ENCODE data around the gene EFNA2.
A peak's percentile ranks its signal among the peaks of the same experiment; 100 is the strongest.

The EFNA2 gene

DNA sequence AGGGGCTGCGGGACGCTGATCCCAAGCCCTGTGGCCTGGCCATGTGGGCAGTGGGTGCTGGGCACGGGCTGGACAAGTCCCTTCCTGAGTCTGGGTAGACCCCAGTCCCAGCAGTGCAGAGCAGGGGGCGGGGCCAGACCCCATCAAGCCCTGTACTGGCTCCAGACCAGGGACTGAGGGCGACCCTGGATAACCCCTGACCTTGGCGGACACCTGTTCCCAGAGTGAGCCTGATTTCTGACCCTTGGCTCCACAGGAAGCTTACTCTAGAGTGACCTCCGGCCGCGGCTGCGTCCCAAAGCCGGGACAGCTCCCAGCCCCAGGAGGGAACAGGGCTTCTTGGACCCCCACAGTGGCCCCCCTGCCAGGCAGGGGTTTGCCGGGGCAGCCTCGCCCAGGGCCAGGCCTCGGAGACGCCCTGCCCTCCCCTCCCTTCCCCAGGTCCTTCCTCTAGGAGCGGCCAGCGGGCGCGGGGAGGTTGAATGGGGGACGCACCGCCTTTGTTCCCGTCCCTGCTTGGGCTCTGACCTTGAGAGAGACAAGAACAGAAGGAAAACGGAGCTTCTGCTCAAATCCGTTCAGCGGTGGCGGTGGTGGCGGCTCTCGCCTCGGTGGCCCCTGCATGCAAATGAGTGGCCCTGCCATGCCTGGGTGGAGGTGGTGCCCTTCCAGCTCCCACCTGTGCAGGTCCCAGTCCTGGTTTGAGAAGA is 2.3 kb upstream of the EFNA2 start:
- H2BK15ac ChIP-seq (ENCODE audit: low read length), result peak overlapping the region; percentile 91
- no peak overlapping the region for H3K27ac ChIP-seq (replicated peaks; ENCODE audit: low read length)
- WGBS, 2 donors (ENCODE audit: extremely low coverage in 2 of 2, insufficient read length in 2 of 2, insufficient replicate concordance in 1 of 2), result no CpG with 5 or more reads among the region's 29 CpGs
- no peak overlapping the region for H3K4me2 ChIP-seq (ENCODE audit: insufficient read depth, low read length, poor library complexity, severe bottlenecking)
- H2BK120ac ChIP-seq (ENCODE audit: low read depth, low read length), result no peak overlapping the region
- H3K4ac ChIP-seq (ENCODE audit: low read length), result peak overlapping the region; percentile 11
- peak overlapping the region; percentile 86 for H2AK5ac ChIP-seq (ENCODE audit: low read depth, low read length)
- peak overlapping the region in 1 of 2 donors; percentile 4 for H3K4me3 ChIP-seq (ENCODE audit: low read length in 2 of 2)
- no peak for DNase-seq (ENCODE audit: low spot score)
- H3K4me1 ChIP-seq (ENCODE audit: control insufficient read depth in 2 of 2, insufficient read depth in 1 of 2, low read depth in 1 of 2, low read length in 2 of 2), result peaks cover 12 to 33% of the 10 kb centered on the region in 2 donors
- H3K27me3 ChIP-seq (ENCODE audit: control insufficient read depth in 3 of 3, insufficient read depth in 3 of 3, low read depth in 1 of 3, low read length in 3 of 3), result peaks cover 0 to 11% (median 4%) of the 10 kb centered on the region in 3 experiments
- no peak overlapping the region for H3K9ac ChIP-seq (ENCODE audit: low read depth, low read length, poor library complexity)
- no peak overlapping the region for H4K8ac ChIP-seq (ENCODE audit: low read depth, low read length)
- H2BK12ac ChIP-seq (ENCODE audit: low read length), result no peak overlapping the region
- peak overlapping the region; percentile 71 for H3K18ac ChIP-seq (ENCODE audit: low read length)
- H4K91ac ChIP-seq (ENCODE audit: low read depth, low read length, poor library complexity), result no peak overlapping the region
- no peaks in the 10 kb centered on the region for H3K9me3 ChIP-seq (replicated peaks in 1 of 2; ENCODE audit: control insufficient read depth in 2 of 2, insufficient read depth in 1 of 2, low read depth in 1 of 2, low read length in 2 of 2)
- H2BK5ac ChIP-seq (ENCODE audit: low read length), result no peak overlapping the region
- no peak overlapping the region for H2AFZ ChIP-seq (ENCODE audit: low read length)
- H3K23ac ChIP-seq (ENCODE audit: low read depth, low read length, poor library complexity), result peak overlapping the region; percentile 73
- peaks cover 9 to 12% of the 10 kb centered on the region in 2 donors for H3K36me3 ChIP-seq (replicated peaks in 1 of 2; ENCODE audit: control insufficient read depth in 2 of 2, insufficient read depth in 2 of 2, low read length in 2 of 2)
- peak overlapping the region; percentile 21 for H3K14ac ChIP-seq (ENCODE audit: low read length)
- H3K79me1 ChIP-seq (ENCODE audit: low read depth, low read length), result peaks cover 19% of the 10 kb centered on the region

DNA sequence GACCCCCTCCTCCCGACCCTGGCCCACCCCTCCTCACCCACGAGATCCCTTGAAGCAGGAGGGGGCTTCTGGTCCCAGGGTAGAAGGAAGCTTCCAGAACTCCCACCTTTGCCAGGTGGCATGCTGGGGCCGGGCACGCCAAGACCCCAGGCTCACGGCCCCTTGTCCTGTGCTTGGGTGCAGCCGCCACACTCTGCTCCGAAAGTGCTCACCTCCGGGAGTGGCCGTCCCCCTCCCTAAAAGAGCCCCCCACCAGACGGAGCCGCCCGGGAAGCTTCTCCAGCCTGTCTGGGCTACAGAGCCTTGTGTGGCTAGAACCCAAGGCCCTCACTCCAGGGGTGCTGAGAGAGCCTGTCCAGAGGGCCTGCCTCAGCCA is 1.8 kb upstream of the EFNA2 start:
- H3K14ac ChIP-seq (ENCODE audit: low read length), result no peak overlapping the region
- H3K4ac ChIP-seq (ENCODE audit: low read length), result peak overlapping the region; percentile 11
- H4K91ac ChIP-seq (ENCODE audit: low read depth, low read length, poor library complexity), result no peak overlapping the region
- peak overlapping the region; percentile 44 for H3K23ac ChIP-seq (ENCODE audit: low read depth, low read length, poor library complexity)
- no peak overlapping the region for H2BK120ac ChIP-seq (ENCODE audit: low read depth, low read length)
- peaks cover 7 to 8% of the 10 kb centered on the region in 2 donors for H3K36me3 ChIP-seq (replicated peaks in 1 of 2; ENCODE audit: control insufficient read depth in 2 of 2, insufficient read depth in 2 of 2, low read length in 2 of 2)
- peak overlapping the region; percentile 91 for H2BK15ac ChIP-seq (ENCODE audit: low read length)
- peaks cover 0 to 11% (median 4%) of the 10 kb centered on the region in 3 experiments for H3K27me3 ChIP-seq (ENCODE audit: control insufficient read depth in 3 of 3, insufficient read depth in 3 of 3, low read depth in 1 of 3, low read length in 3 of 3)
- peaks cover 12 to 33% of the 10 kb centered on the region in 2 donors for H3K4me1 ChIP-seq (ENCODE audit: control insufficient read depth in 2 of 2, insufficient read depth in 1 of 2, low read depth in 1 of 2, low read length in 2 of 2)
- H2BK5ac ChIP-seq (ENCODE audit: low read length), result no peak overlapping the region
- no peak overlapping the region for H4K8ac ChIP-seq (ENCODE audit: low read depth, low read length)
- no CpG with 5 or more reads among the region's 12 CpGs for WGBS, 2 donors (ENCODE audit: extremely low coverage in 2 of 2, insufficient read length in 2 of 2, insufficient replicate concordance in 1 of 2)
- peak overlapping the region; percentile 86 for H2AK5ac ChIP-seq (ENCODE audit: low read depth, low read length)
- no peak for DNase-seq (ENCODE audit: low spot score)
- H3K4me2 ChIP-seq (ENCODE audit: insufficient read depth, low read length, poor library complexity, severe bottlenecking), result no peak overlapping the region
- no peak overlapping the region for H3K4me3 ChIP-seq (ENCODE audit: low read length in 2 of 2)
- H3K79me1 ChIP-seq (ENCODE audit: low read depth, low read length), result peaks cover 22% of the 10 kb centered on the region
- H2AFZ ChIP-seq (ENCODE audit: low read length), result no peak overlapping the region
- H3K9ac ChIP-seq (ENCODE audit: low read depth, low read length, poor library complexity), result no peak overlapping the region
- no peak overlapping the region for H2BK12ac ChIP-seq (ENCODE audit: low read length)
- H3K27ac ChIP-seq (replicated peaks; ENCODE audit: low read length), result no peak overlapping the region
- H3K9me3 ChIP-seq (replicated peaks in 1 of 2; ENCODE audit: control insufficient read depth in 2 of 2, insufficient read depth in 1 of 2, low read depth in 1 of 2, low read length in 2 of 2), result no peaks in the 10 kb centered on the region
- peak overlapping the region; percentile 71 for H3K18ac ChIP-seq (ENCODE audit: low read length)

DNA sequence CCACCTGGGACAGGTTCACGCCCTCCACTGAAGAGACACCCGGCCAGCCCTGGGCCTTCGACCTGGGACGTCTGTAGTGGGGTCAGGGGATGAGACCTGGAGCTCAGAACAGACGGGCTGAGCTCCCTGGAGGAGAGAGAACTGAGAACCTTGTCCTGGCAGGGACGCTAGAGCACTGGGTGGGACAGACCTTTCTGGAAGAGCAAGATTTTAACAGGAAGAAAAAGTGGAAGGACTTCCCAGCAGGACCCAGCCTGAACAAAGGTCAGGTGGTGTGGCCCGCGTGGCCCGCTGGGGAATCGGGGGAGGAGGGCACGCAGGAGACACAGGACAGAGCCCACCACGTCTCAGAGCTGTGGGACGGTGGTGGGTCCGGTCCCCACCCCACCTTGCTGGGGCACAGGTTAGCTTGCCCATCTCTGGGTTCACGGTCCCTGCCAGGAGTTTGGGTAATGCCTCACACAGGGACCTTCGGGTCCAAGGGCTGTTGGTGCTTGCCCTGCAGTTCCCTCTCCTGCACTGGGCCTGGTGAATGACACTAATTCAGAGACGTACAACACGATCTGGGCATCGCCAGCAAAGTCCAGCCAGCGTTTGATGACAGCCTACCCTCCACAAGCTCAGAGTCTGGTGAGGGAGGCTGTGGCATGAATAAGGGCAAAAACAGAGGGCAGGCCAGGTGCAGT is 1.2 kb upstream of the EFNA2 start:
- peak overlapping the region; percentile 59 for H3K18ac ChIP-seq (ENCODE audit: low read length)
- peaks cover 2 to 3% of the 10 kb centered on the region in 2 donors for H3K36me3 ChIP-seq (replicated peaks in 1 of 2; ENCODE audit: control insufficient read depth in 2 of 2, insufficient read depth in 2 of 2, low read length in 2 of 2)
- no peaks in the 10 kb centered on the region for H3K9me3 ChIP-seq (replicated peaks in 1 of 2; ENCODE audit: control insufficient read depth in 2 of 2, insufficient read depth in 1 of 2, low read depth in 1 of 2, low read length in 2 of 2)
- H2AFZ ChIP-seq (ENCODE audit: low read length), result no peak overlapping the region
- no peak overlapping the region for H2BK5ac ChIP-seq (ENCODE audit: low read length)
- peaks cover 26% of the 10 kb centered on the region for H3K79me1 ChIP-seq (ENCODE audit: low read depth, low read length)
- H2BK15ac ChIP-seq (ENCODE audit: low read length), result peak overlapping the region; percentile 91
- peak overlapping the region; percentile 78 for H3K4ac ChIP-seq (ENCODE audit: low read length)
- H3K23ac ChIP-seq (ENCODE audit: low read depth, low read length, poor library complexity), result peak overlapping the region; percentile 52
- H2BK12ac ChIP-seq (ENCODE audit: low read length), result peak overlapping the region; percentile 33
- peak overlapping the region; percentile 39 for H4K91ac ChIP-seq (ENCODE audit: low read depth, low read length, poor library complexity)
- H2BK120ac ChIP-seq (ENCODE audit: low read depth, low read length), result no peak overlapping the region
- no CpG with 5 or more reads among the region's 20 CpGs for WGBS, 2 donors (ENCODE audit: extremely low coverage in 2 of 2, insufficient read length in 2 of 2, insufficient replicate concordance in 1 of 2)
- H2AK5ac ChIP-seq (ENCODE audit: low read depth, low read length), result peak overlapping the region; percentile 86
- no peak overlapping the region for H3K9ac ChIP-seq (ENCODE audit: low read depth, low read length, poor library complexity)
- no peak for DNase-seq (ENCODE audit: low spot score)
- no peak overlapping the region for H3K27ac ChIP-seq (replicated peaks; ENCODE audit: low read length)
- H3K27me3 ChIP-seq (ENCODE audit: control insufficient read depth in 3 of 3, insufficient read depth in 3 of 3, low read depth in 1 of 3, low read length in 3 of 3), result peaks cover 0 to 11% (median 4%) of the 10 kb centered on the region in 3 experiments
- no peak overlapping the region for H3K4me3 ChIP-seq (ENCODE audit: low read length in 2 of 2)
- H3K4me2 ChIP-seq (ENCODE audit: insufficient read depth, low read length, poor library complexity, severe bottlenecking), result no peak overlapping the region
- H3K14ac ChIP-seq (ENCODE audit: low read length), result no peak overlapping the region
- H4K8ac ChIP-seq (ENCODE audit: low read depth, low read length), result no peak overlapping the region
- peaks cover 15 to 33% of the 10 kb centered on the region in 2 donors for H3K4me1 ChIP-seq (ENCODE audit: control insufficient read depth in 2 of 2, insufficient read depth in 1 of 2, low read depth in 1 of 2, low read length in 2 of 2)

Data from neuronal stem cell (in vitro differentiated cells).